Left forelimb (tissue), 1 donor: Measurements from ENCODE around the gene PTPRT.

Experiments
- DNase-seq: peaks from one replicate; pipeline ENCODE4 v3.0.0-alpha.2; 2018; ENCODE audit warnings: low spot score

PTPRT gene

GRCh38 chr20:42974347-42974746 is 215.4 kb downstream of the PTPRT start:
- DNase-seq: no peak

GRCh38 chr20:42972591-42972990 is 217.1 kb downstream of the PTPRT start:
- DNase-seq: no peak

GRCh38 chr20:42968746-42969145 is 221.0 kb downstream of the PTPRT start:
- DNase-seq: no peak

GRCh38 chr20:42963796-42964195 is 225.9 kb downstream of the PTPRT start:
- DNase-seq: no peak

- DNase-seq: no peak
Observed at GRCh38 chr20:42961771-42962170, 227.9 kb downstream of the PTPRT start.

GRCh38 chr20:42959996-42960395 is 229.7 kb downstream of the PTPRT start:
- no peak for DNase-seq

- DNase-seq: no peak
Observed at GRCh38 chr20:42958367-42959069, 231.2 kb downstream of the PTPRT start.

GRCh38 chr20:42957704-42958095 is 232.0 kb downstream of the PTPRT start:
- no peak for DNase-seq

- DNase-seq: no peak
Observed at GRCh38 chr20:42957018-42957703, 232.5 kb downstream of the PTPRT start.

GRCh38 chr20:42955713-42956112 is 234.0 kb downstream of the PTPRT start:
- no peak for DNase-seq

- DNase-seq: no peak
Observed at GRCh38 chr20:42954951-42955350, 234.8 kb downstream of the PTPRT start.

- DNase-seq: peak; percentile 11
Observed at GRCh38 chr20:42949950-42950349, 239.8 kb downstream of the PTPRT start.

- peak; percentile 51 for DNase-seq
Observed at GRCh38 chr20:42945234-42945994, 244.3 kb downstream of the PTPRT start.

- DNase-seq: peak; percentile 6
Observed at GRCh38 chr20:42941629-42942028, 248.1 kb downstream of the PTPRT start.

GRCh38 chr20:42938441-42939205 is 251.1 kb downstream of the PTPRT start:
- DNase-seq: no peak

GRCh38 chr20:42936482-42936881 is 253.2 kb downstream of the PTPRT start:
- DNase-seq: peak; percentile 33

- DNase-seq: no peak
Observed at GRCh38 chr20:42924215-42924614, 265.5 kb downstream of the PTPRT start.

- peak; percentile 4 for DNase-seq
Observed at GRCh38 chr20:42923348-42923918, 266.3 kb downstream of the PTPRT start.

- no peak for DNase-seq
Observed at GRCh38 chr20:42920776-42921175, 268.9 kb downstream of the PTPRT start.

GRCh38 chr20:42919316-42919715 is 270.4 kb downstream of the PTPRT start:
- DNase-seq: no peak

GRCh38 chr20:42915081-42915480 is 274.6 kb downstream of the PTPRT start:
- peak; percentile 30 for DNase-seq

- peak; percentile 4 for DNase-seq
Observed at GRCh38 chr20:42914302-42914701, 275.4 kb downstream of the PTPRT start.
